RPMI7951 (cell line): ENCODE results near the gene IVNS1ABP. TPM values are rescaled to one million over a fixed set of nuclear protein-coding genes. Genes with fewer than 3 reads are reported as not detected.
"Not testable (repeated sequence)": the region's sequence is repeated elsewhere in the genome, so short reads cannot be mapped to it uniquely, and the experiment has no call there.

Source experiments
- DNase-seq: peaks from one replicate; pipeline ENCODE4 v3.0.0-alpha.2; 2012; ENCODE audit warnings: low read depth
- total RNA-seq: library from RNA; depleted of rRNA; stranded (reverse); fragments of >200 nt; shearing (Covaris generic); gene quantifications from 2 replicates; pipeline ENCODE4 v1.2.3, GENCODE V29; 2014; rRNA removed

Gene IVNS1ABP
- total RNA-seq, 1 experiment from 2014 or later, result 57.1 TPM

DNA sequence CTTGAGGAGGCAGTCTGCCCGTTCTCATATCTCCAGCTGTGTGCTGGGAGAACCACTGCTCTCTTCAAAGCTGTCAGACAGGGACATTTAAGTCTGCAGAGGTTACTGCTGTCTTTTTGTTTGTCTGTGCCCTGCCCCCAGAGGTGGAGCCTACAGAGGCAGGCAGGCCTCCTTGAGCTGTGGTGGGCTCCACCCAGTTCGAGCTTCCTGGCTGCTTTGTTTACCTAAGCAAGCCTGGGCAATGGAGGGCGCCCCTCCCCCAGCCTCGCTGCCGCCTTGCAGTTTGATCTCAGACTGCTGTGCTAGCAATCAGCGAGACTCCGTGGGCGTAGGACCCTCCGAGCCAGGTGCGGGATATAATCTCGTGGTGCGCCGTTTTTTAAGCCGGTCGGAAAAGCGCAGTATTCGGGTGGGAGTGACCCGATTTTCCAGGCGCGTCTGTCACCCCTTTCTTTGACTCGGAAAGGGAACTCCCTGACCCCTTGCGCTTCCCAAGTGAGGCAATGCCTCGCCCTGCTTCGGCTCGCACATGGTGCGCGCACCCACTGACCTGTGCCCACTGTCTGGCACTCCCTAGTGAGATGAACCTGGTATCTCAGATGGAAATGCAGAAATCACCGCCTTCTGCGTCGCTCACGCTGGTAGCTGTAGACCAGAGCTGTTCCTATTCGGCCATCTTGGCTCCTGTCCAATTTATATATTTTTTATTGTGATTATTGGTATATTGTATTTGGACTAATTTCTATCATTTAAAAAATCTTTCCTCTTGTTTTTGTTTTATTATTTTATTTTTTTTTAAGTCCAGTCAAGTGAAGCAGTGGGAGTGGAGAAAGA, 59.7 kb downstream of the IVNS1ABP start:
- not testable (repeated sequence) for DNase-seq

DNA sequence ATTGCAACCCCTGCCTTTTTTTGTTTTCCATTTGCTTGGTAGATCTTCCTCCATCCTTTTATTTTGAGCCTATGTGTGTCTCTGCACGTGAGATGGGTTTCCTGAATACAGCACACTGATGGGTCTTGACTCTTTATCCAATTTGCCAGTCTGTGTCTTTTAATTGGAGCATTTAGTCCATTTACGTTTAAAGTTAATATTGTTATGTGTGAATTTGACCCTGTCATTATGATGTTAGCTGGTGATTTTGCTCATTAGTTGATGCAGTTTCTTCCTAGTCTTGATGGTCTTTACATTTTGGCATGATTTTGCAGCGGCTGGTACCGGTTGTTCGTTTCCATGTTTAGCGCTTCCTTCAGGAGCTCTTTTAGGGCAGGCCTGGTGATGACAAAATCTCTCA, 61.4 kb downstream of the IVNS1ABP start:
- not testable (repeated sequence) for DNase-seq

DNA sequence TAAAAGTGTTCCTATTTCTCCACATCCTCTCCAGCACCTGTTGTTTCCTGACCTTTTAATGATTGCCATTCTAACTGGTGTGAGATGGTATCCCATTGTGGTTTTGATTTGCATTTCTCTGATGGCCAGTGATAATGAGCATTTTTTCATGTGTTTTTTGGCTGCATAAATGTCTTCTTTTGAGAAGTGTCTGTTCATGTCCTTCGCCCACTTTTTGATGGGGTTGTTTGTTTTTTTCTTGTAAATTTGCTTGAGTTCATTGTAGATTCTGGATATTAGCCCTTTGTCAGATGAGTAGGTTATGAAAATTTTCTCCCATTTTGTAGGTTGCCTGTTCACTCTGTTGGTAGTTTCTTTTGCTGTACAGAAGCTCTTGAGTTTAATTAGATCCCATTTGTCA, 64.6 kb downstream of the IVNS1ABP start:
- DNase-seq, result not testable (repeated sequence)

DNA sequence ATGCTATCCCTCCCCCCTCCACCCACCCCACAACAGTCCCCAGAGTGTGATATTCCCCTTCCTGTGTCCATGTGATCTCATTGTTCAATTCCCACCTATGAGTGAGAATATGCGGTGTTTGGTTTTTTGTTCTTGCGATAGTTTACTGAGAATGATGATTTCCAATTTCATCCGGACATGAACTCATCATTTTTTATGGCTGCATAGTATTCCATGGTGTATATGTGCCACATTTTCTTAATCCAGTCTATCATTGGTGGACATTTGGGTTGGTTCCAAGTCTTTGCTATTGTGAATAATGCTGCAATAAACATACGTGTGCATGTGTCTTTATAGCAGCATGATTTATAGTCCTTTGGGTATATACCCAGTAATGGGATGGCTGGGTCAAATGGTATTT, 65.1 kb downstream of the IVNS1ABP start:
- not testable (repeated sequence) for DNase-seq

DNA sequence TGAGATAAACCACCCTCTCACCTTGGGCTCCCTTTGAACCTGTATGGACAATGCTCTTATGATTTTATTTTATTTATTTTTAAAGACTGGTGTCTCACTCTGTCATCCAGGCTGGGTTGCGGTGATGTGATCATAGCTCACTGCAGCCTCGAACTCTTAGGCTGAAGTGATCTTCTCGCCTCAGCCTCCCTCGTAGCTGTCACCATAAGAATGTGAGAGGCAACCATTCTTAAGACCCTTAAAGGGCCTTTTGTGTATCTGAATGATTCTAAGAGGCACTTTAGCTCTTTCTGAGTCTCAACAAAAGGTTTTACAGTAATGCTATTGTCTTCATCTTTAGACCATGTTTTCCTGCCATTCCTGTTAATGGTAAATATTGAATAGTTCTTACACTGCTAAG, 67.0 kb downstream of the IVNS1ABP start:
- no peak for DNase-seq

DNA sequence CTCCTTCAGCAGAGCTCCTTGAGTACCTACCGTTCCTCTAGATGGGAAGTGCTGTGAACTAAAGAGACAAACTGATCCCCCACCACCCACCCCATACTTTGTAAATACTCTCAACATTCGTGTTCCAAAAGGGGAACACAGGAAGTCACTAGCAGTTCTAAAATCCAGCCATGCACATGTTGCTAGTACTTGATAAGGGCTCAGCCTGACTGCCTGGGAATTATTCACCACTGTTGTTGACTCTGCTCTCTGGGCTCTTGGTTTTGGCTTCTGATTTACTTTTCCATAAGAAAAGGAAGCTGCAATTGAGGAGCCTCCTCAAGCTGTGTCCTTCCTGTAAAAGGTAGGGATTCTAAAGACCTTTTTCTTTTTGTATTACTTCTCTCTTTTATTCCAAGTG, 67.5 kb downstream of the IVNS1ABP start:
- DNase-seq, result no peak

Other genes starting within 250 kb of the IVNS1ABP start
- 19.2 and 20.4 TPM in 2 replicates for gene TRMT1L, start 160.3 kb downstream of the IVNS1ABP start, total RNA-seq
- gene SWT1, start 160.1 kb downstream of the IVNS1ABP start, total RNA-seq, result 3.4 and 4.7 TPM in 2 replicates